Activated effector memory CD4-positive, alpha-beta T cell treated with anti-CD3 and anti-CD28 coated beads, Interleukin-2, amount 50 U/mL, for 16 hours (primary cell): Measurements from ENCODE around the gene EEA1.
"Not testable (repeated sequence)": the region's sequence is repeated elsewhere in the genome, so short reads cannot be mapped to it uniquely, and the experiment has no call there.

ENCODE experiments used
- DNase-seq: peaks from one replicate; pipeline ENCODE4 v3.0.0-alpha.2; 2020

The EEA1 gene

GRCh38 chr12:92794814-92795213, 134.3 kb downstream of the EEA1 start:
- DNase-seq, result no peak

GRCh38 chr12:92794356-92794755, 134.7 kb downstream of the EEA1 start:
- not testable (repeated sequence) for DNase-seq

GRCh38 chr12:92786045-92786444, 143.1 kb downstream of the EEA1 start:
- DNase-seq, result no peak

GRCh38 chr12:92785563-92785950, 143.5 kb downstream of the EEA1 start:
- DNase-seq, result no peak

- DNase-seq, result no peak
These were observed 144.1 kb downstream of the EEA1 start for GRCh38 chr12:92784797-92785562.

- DNase-seq, result no peak
These were observed 144.7 kb downstream of the EEA1 start for GRCh38 chr12:92784356-92784755.

- DNase-seq, result no peak
These were observed 149.2 kb downstream of the EEA1 start for GRCh38 chr12:92779902-92780301.

- no peak for DNase-seq
These were observed 150.6 kb downstream of the EEA1 start for GRCh38 chr12:92778525-92778924.

- DNase-seq, result no peak
These were observed 153.7 kb downstream of the EEA1 start for GRCh38 chr12:92775416-92775815.

- DNase-seq, result no peak
These were observed 158.1 kb downstream of the EEA1 start for GRCh38 chr12:92771001-92771400.

GRCh38 chr12:92769124-92769901, 159.8 kb downstream of the EEA1 start:
- DNase-seq, result no peak

GRCh38 chr12:92765871-92766270, 163.2 kb downstream of the EEA1 start:
- DNase-seq, result no peak

GRCh38 chr12:92764831-92765230, 164.3 kb downstream of the EEA1 start:
- DNase-seq, result no peak

GRCh38 chr12:92762773-92763172, 166.3 kb downstream of the EEA1 start:
- no peak for DNase-seq

GRCh38 chr12:92759634-92760268, 169.3 kb downstream of the EEA1 start:
- no peak for DNase-seq

- DNase-seq, result no peak
These were observed 171.4 kb downstream of the EEA1 start for GRCh38 chr12:92757597-92758121.

GRCh38 chr12:92756898-92757596, 172.0 kb downstream of the EEA1 start:
- no peak for DNase-seq

GRCh38 chr12:92753976-92754885, 174.9 kb downstream of the EEA1 start:
- no peak for DNase-seq

- DNase-seq, result not testable (repeated sequence)
These were observed 179.4 kb downstream of the EEA1 start for GRCh38 chr12:92749691-92750090.

- DNase-seq, result no peak
These were observed 181.9 kb downstream of the EEA1 start for GRCh38 chr12:92747151-92747550.

GRCh38 chr12:92745856-92746550, 183.1 kb downstream of the EEA1 start:
- DNase-seq, result no peak
